ENCODE results near the gene NDUFS3. TPM values are rescaled to one million over a fixed set of nuclear protein-coding genes. Genes with fewer than 3 reads are reported as not detected.

NDUFS3 gene
- total and polyA plus RNA-seq, 2 experiments from 2014 or later, result 108 to 168 TPM

- Histone ChIP-seq H3K9me2 (ENCODE audit: insufficient read depth) (no peaks in the 10 kb centered on the region), H3K4me3 (no peak overlapping the region), H3K4me1 (ENCODE audit: insufficient read depth) (no peaks in the 10 kb centered on the region), H3K27ac (ENCODE audit: low read depth) (no peak overlapping the region), H3F3A (replicated peaks; ENCODE audit: low read depth) (0 out of 2 replicates have a peak, but pooled peaks cover 3% of the 10 kb centered on the region), H4K20me1 (replicated peaks; ENCODE audit: insufficient read depth) (peaks cover 17% of the 10 kb centered on the region), H3K27me3 (ENCODE audit: insufficient read depth) (no peaks in the 10 kb centered on the region), H3K79me2 (replicated peaks; ENCODE audit: insufficient read depth) (no peaks in the 10 kb centered on the region), H3K36me3 (ENCODE audit: insufficient read depth) (peaks cover 66% of the 10 kb centered on the region), H2AFZ (no peak overlapping the region), H3K4me2 (no peak overlapping the region)
- Mint-ChIP-seq H3K4me1 (no peaks in the 10 kb centered on the region), H3K27ac (no peak overlapping the region), H3K36me3 (ENCODE audit: low read depth) (peaks cover 81% of the 10 kb centered on the region), H3K9me3 (no peaks in the 10 kb centered on the region), H3K4me3 (no peak overlapping the region), H3K27me3 (ENCODE audit: insufficient read depth, low read depth, poor library complexity) (peaks cover 2% of the 10 kb centered on the region)
- no peak for TF ChIP-seq EZH2 (IDR thresholded peaks at IDR 0.05; ENCODE audit: low read depth, unreplicated experiment)
- no peak for TF ChIP-seq STAT1 (IDR thresholded peaks at IDR 0.05; ENCODE audit: unreplicated experiment)
- ATAC-seq (no peak), DNase-seq (ENCODE audit: low spot score) (no peak)
These were observed 47.4 kb downstream of the NDUFS3 start for GRCh38 chr11:47626234-47626633.

DNA sequence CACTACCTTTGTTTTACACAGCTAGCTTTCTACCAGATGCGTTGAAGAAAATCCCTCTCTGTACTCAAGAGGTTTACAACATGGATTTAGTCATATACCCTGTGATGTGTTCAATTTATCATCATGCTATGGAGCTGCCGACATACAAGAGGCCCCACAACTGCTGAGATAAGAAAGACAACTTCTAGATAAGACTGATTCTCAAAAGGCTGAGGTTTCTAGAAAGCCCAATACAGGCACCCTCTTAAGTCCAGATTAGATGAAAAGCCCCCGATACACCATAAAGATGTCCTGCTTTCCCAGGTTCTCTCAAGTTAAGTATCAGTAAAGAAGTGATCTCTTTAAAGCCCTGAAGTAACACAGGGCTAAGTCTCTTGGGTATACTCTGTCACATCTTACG, 49.2 kb downstream of the NDUFS3 start:
- Mint-ChIP-seq H3K4me1 (no peaks in the 10 kb centered on the region), H3K4me3 (no peak overlapping the region), H3K27me3 (ENCODE audit: insufficient read depth, low read depth, poor library complexity) (peaks cover 2% of the 10 kb centered on the region), H3K27ac (no peak overlapping the region), H3K9me3 (no peaks in the 10 kb centered on the region), H3K36me3 (ENCODE audit: low read depth) (peaks cover 75% of the 10 kb centered on the region)
- H3K4me3 ChIP-seq, result no peak overlapping the region
- TF ChIP-seq POLR2AphosphoS5 (IDR thresholded peaks at IDR 0.05; ENCODE audit: low read depth), result no peak
- no peak overlapping the region for H3K4me2 ChIP-seq
- no peaks in the 10 kb centered on the region for H3F3A ChIP-seq (replicated peaks; ENCODE audit: low read depth)
- ATAC-seq (no peak), DNase-seq (ENCODE audit: low spot score) (no peak)
- H3K9me2 ChIP-seq (ENCODE audit: insufficient read depth), result no peaks in the 10 kb centered on the region
- peaks cover 12% of the 10 kb centered on the region for H4K20me1 ChIP-seq (replicated peaks; ENCODE audit: insufficient read depth)
- no peaks in the 10 kb centered on the region for H3K4me1 ChIP-seq (ENCODE audit: insufficient read depth)
- no peak overlapping the region for H2AFZ ChIP-seq
- no peaks in the 10 kb centered on the region for H3K27me3 ChIP-seq (ENCODE audit: insufficient read depth)
- no peak overlapping the region for H3K27ac ChIP-seq (ENCODE audit: low read depth)
- H3K36me3 ChIP-seq (ENCODE audit: insufficient read depth), result peaks cover 52% of the 10 kb centered on the region
- H3K79me2 ChIP-seq (replicated peaks; ENCODE audit: insufficient read depth), result no peaks in the 10 kb centered on the region

GRCh38 chr11:47631473-47631872, 52.6 kb downstream of the NDUFS3 start:
- peaks cover 58% of the 10 kb centered on the region for H3K36me3 ChIP-seq (ENCODE audit: insufficient read depth)
- DNase-seq (ENCODE audit: low spot score) (no peak), ATAC-seq (no peak)
- no peaks in the 10 kb centered on the region for H3K4me1 ChIP-seq (ENCODE audit: insufficient read depth)
- no peaks in the 10 kb centered on the region for H3K9me3 Mint-ChIP-seq
- no peaks in the 10 kb centered on the region for H3K27me3 ChIP-seq (ENCODE audit: insufficient read depth)
- H3K9me2 ChIP-seq (ENCODE audit: insufficient read depth), result no peaks in the 10 kb centered on the region
- H2AFZ ChIP-seq, result no peak overlapping the region
- H4K20me1 ChIP-seq (replicated peaks; ENCODE audit: insufficient read depth), result no peaks in the 10 kb centered on the region; the same call in none of the 2 replicates
- H3K27me3 Mint-ChIP-seq (ENCODE audit: insufficient read depth, low read depth, poor library complexity), result no peaks in the 10 kb centered on the region
- no peak overlapping the region for H3K4me2 ChIP-seq
- TF ChIP-seq NANOG (IDR thresholded peaks at IDR 0.05; ENCODE audit: borderline replicate concordance) (no peak), CREB1 (CRISPR knock-in tag; IDR thresholded peaks at IDR 0.05; ENCODE audit: low read depth) (no peak), STAT1 (IDR thresholded peaks at IDR 0.05; ENCODE audit: unreplicated experiment) (no peak)
- H3K79me2 ChIP-seq (replicated peaks; ENCODE audit: insufficient read depth), result no peaks in the 10 kb centered on the region
- no peak overlapping the region for H3K27ac Mint-ChIP-seq
- H3K36me3 Mint-ChIP-seq (ENCODE audit: low read depth), result peaks cover 80% of the 10 kb centered on the region
- no peaks in the 10 kb centered on the region for H3K4me1 Mint-ChIP-seq
- H3F3A ChIP-seq (replicated peaks; ENCODE audit: low read depth), result no peaks in the 10 kb centered on the region
- no peak overlapping the region for H3K4me3 ChIP-seq
- no peak overlapping the region for H3K4me3 Mint-ChIP-seq
- no peak overlapping the region for H3K27ac ChIP-seq (ENCODE audit: low read depth)

Small RNA genes within 50 kb of the gene (small RNA-seq; reads per million reads assigned to genes)
- not detected for gene RN7SL652P (ENCODE audit: low replicate concordance)
- gene RNU5E-10P (ENCODE audit: low replicate concordance), result not detected

Other genes starting within 250 kb of the NDUFS3 start
- not detected in 2 replicates for gene MYBPC3, start 226.4 kb upstream of the NDUFS3 start, total RNA-seq (2014; rRNA removed; shearing (Covaris generic))
- 0.24 TPM in 1 of 2 replicates, not detected in the other for gene MYBPC3, start 226.4 kb upstream of the NDUFS3 start, polyA plus RNA-seq (2016; fragmentation: Nextera tagmentation; extraction: Ambion mirVana)
- gene SPI1, start 200.5 kb upstream of the NDUFS3 start, total RNA-seq (2014; rRNA removed; shearing (Covaris generic)), result not detected in 2 replicates
- gene SPI1, start 200.5 kb upstream of the NDUFS3 start, polyA plus RNA-seq (2016; fragmentation: Nextera tagmentation; extraction: Ambion mirVana), result 0.19 and 0.23 TPM in 2 replicates
- 32.7 TPM in 2 replicates for gene SLC39A13, start 170.5 kb upstream of the NDUFS3 start, total RNA-seq (2014; rRNA removed; shearing (Covaris generic))
- gene SLC39A13, start 170.5 kb upstream of the NDUFS3 start, polyA plus RNA-seq (2016; fragmentation: Nextera tagmentation; extraction: Ambion mirVana), result 15.8 TPM in 2 replicates
- gene PSMC3, start 152.6 kb upstream of the NDUFS3 start, total RNA-seq (2014; rRNA removed; shearing (Covaris generic)), result 147 and 149 TPM in 2 replicates
- gene PSMC3, start 152.6 kb upstream of the NDUFS3 start, polyA plus RNA-seq (2016; fragmentation: Nextera tagmentation; extraction: Ambion mirVana), result 173 and 190 TPM in 2 replicates
- 0.17 TPM in 1 of 2 replicates, not detected in the other for gene RAPSN, start 129.9 kb upstream of the NDUFS3 start, total RNA-seq (2014; rRNA removed; shearing (Covaris generic))
- 0.23 and 0.59 TPM in 2 replicates for gene RAPSN, start 129.9 kb upstream of the NDUFS3 start, polyA plus RNA-seq (2016; fragmentation: Nextera tagmentation; extraction: Ambion mirVana)
- 233 TPM in 2 replicates for gene CELF1, start 25.9 kb upstream of the NDUFS3 start, total RNA-seq (2014; rRNA removed; shearing (Covaris generic))
- 124 and 134 TPM in 2 replicates for gene CELF1, start 25.9 kb upstream of the NDUFS3 start, polyA plus RNA-seq (2016; fragmentation: Nextera tagmentation; extraction: Ambion mirVana)
- gene PTPMT1, start 13.5 kb upstream of the NDUFS3 start, total RNA-seq (2014; rRNA removed; shearing (Covaris generic)), result 87.0 and 109 TPM in 2 replicates
- gene PTPMT1, start 13.5 kb upstream of the NDUFS3 start, polyA plus RNA-seq (2016; fragmentation: Nextera tagmentation; extraction: Ambion mirVana), result 106 and 109 TPM in 2 replicates
- 16.6 and 17.2 TPM in 2 replicates for gene KBTBD4, start 104 bp upstream of the NDUFS3 start, total RNA-seq (2014; rRNA removed; shearing (Covaris generic))
- 4.1 and 5.8 TPM in 2 replicates for gene KBTBD4, start 104 bp upstream of the NDUFS3 start, polyA plus RNA-seq (2016; fragmentation: Nextera tagmentation; extraction: Ambion mirVana)
- gene FAM180B, start 7.6 kb downstream of the NDUFS3 start, total RNA-seq (2014; rRNA removed; shearing (Covaris generic)), result not detected in 2 replicates
- not detected in 2 replicates for gene FAM180B, start 7.6 kb downstream of the NDUFS3 start, polyA plus RNA-seq (2016; fragmentation: Nextera tagmentation; extraction: Ambion mirVana)
- 6.6 TPM in 2 replicates for gene C1QTNF4, start 15.3 kb downstream of the NDUFS3 start, total RNA-seq (2014; rRNA removed; shearing (Covaris generic))
- gene C1QTNF4, start 15.3 kb downstream of the NDUFS3 start, polyA plus RNA-seq (2016; fragmentation: Nextera tagmentation; extraction: Ambion mirVana), result 5.2 and 5.7 TPM in 2 replicates
- gene MTCH2, start 63.5 kb downstream of the NDUFS3 start, total RNA-seq (2014; rRNA removed; shearing (Covaris generic)), result 90.9 and 92.0 TPM in 2 replicates
- 155 and 163 TPM in 2 replicates for gene MTCH2, start 63.5 kb downstream of the NDUFS3 start, polyA plus RNA-seq (2016; fragmentation: Nextera tagmentation; extraction: Ambion mirVana)
- 1.6 and 5.6 TPM in 2 replicates for gene AGBL2, start 136.3 kb downstream of the NDUFS3 start, total RNA-seq (2014; rRNA removed; shearing (Covaris generic))
- 2.1 and 5.1 TPM in 2 replicates for gene AGBL2, start 136.3 kb downstream of the NDUFS3 start, polyA plus RNA-seq (2016; fragmentation: Nextera tagmentation; extraction: Ambion mirVana)
- 64.0 and 102 TPM in 2 replicates for gene FNBP4, start 188.3 kb downstream of the NDUFS3 start, total RNA-seq (2014; rRNA removed; shearing (Covaris generic))
- gene FNBP4, start 188.3 kb downstream of the NDUFS3 start, polyA plus RNA-seq (2016; fragmentation: Nextera tagmentation; extraction: Ambion mirVana), result 45.1 and 55.5 TPM in 2 replicates

Measured in GM23338 (cell line).